Muscle layer of duodenum (tissue), 2 donors: ENCODE data around the gene SHB.

Experiments
- H3K27ac ChIP-seq: one replicate; pipeline ENCODE4 v1.7.0; 2013; ENCODE audit warnings: mild to moderate bottlenecking, low read length
- H3K27me3 ChIP-seq: one replicate; pipeline ENCODE4 v1.7.0; 2013; ENCODE audit warnings: low read depth, mild to moderate bottlenecking, control low read depth, low read length
- H3K36me3 ChIP-seq, 2 donors: one replicate each; pipeline ENCODE4 v1.7.0; 2013; ENCODE audit warnings: low read length in 2 of 2, control low read depth in 1 of 2, mild to moderate bottlenecking in 1 of 2; ENCODE audit not compliant: insufficient read depth in 2 of 2, control insufficient read depth in 1 of 2
- H3K4me1 ChIP-seq, 2 donors: one replicate each; pipeline ENCODE4 v1.7.0; 2013; ENCODE audit warnings: low read length in 2 of 2, mild to moderate bottlenecking in 2 of 2, control low read depth in 1 of 2, moderate library complexity in 1 of 2; ENCODE audit not compliant: insufficient read depth in 2 of 2, control insufficient read depth in 1 of 2
- H3K4me3 ChIP-seq, 2 donors: one replicate each; pipeline ENCODE4 v1.7.0; 2013; ENCODE audit warnings: low read length in 2 of 2, low read depth in 1 of 2, mild to moderate bottlenecking in 1 of 2
- H3K9me3 ChIP-seq, 2 donors: one replicate each; pipeline ENCODE4 v1.7.0; 2013; ENCODE audit warnings: low read length in 2 of 2, control low read depth in 1 of 2, mild to moderate bottlenecking in 1 of 2; ENCODE audit not compliant: control insufficient read depth in 1 of 2
- donor health status: healthy.

The SHB gene

DNA sequence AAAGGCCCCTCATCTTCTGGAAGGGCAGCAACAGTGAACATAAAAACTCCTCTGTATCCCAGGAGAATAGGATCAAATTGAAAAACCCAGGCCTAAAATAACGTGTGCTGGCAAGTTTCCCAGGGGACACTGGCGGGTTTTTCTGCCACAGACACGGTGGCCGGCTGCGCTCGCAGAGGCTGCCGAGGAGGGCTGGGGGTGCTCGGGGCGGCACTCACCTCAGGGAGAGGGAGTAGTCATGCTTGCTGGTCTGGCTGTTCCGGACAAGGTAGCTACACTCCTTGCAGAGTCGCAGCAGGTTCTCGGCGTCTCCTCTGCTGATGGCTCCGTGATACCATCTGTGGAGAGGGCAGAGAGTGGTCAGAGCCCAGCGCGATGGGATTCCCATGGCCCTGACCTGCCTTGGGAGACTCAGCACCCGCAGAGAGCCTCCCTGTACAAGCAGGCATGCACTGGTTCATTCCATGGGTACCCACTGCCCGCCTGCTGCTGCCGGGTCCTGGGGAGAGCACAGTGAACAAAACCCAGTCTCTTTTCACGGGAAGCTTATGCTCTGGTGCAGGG lies 120.5 kb downstream of the SHB start:
- Histone ChIP-seq H3K27me3 (no peaks in the 10 kb centered on the region), H3K9me3 (no peaks in the 10 kb centered on the region), H3K36me3 (peaks cover 10 to 19% of the 10 kb centered on the region in 2 donors), H3K4me3 (no peak overlapping the region), H3K4me1 (peaks cover 0 to 13% of the 10 kb centered on the region in 2 donors), H3K27ac (no peak overlapping the region)

DNA sequence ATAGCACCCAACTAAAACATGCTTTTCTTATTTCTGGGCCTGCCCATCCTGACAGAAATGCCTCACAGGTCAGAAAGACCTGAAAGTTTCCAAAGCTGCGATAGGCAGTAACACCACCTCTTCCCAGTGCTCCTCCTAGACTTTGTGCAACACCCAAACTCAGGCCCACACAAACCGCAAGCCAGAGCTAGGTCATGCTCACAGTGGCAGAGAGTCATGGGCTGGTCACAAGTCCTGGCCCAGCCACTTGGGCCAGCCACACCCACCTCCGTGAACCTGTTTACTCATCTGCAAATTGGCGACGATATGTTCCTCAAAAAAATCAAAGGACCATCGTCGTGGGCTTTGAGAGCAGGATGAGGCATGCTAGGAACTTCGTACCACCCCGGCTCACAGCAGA lies 121.0 kb downstream of the SHB start:
- Histone ChIP-seq H3K4me1 (peaks cover 3 to 19% of the 10 kb centered on the region in 2 donors), H3K4me3 (no peak overlapping the region), H3K9me3 (no peaks in the 10 kb centered on the region), H3K27me3 (no peaks in the 10 kb centered on the region), H3K27ac (no peak overlapping the region), H3K36me3 (peaks cover 10 to 19% of the 10 kb centered on the region in 2 donors)

DNA sequence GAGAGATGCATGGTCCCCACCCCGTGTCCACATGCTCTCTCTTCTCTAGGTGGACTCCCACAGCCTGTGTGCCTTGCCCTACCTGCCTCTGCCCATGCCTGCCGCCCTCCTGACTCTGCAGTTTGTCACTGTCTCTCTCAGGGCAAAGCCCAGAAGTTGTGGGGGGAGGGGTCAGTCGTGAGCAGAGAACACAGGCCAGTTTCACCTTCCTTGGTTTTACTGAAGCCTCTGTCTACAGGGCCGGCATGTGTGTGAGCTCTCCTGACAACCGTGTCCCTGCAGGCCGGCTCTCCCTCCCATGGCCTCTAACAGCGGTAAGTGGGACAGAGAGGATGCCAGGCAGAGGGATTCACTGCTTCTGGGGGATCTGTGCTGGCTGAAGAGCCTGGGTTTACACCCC lies 121.6 kb downstream of the SHB start:
- no peaks in the 10 kb centered on the region for H3K9me3 ChIP-seq
- no peaks in the 10 kb centered on the region for H3K27me3 ChIP-seq
- H3K4me3 ChIP-seq = no peak overlapping the region
- H3K4me1 ChIP-seq = peaks cover 3 to 21% of the 10 kb centered on the region in 2 donors
- no peak overlapping the region for H3K27ac ChIP-seq
- H3K36me3 ChIP-seq = peaks cover 8 to 19% of the 10 kb centered on the region in 2 donors

DNA sequence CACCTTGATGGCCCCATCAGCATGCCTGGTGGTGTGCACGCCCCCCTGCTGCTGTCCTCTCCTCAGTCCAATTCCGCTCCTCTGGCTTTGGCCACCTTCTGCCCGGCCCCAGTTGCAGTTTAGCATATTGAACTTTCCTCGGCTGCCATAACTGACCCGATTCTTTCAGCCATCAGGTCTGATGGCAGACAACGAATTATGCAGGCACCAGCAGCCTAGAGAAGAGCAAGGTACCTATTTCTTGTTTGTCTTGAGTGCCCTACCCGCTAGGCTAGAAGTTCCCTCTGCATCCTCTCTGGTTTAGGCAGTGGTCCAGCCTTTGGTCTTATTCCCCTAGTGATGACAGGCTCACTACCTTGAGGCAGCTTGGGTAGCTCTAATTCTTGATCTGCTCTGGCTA lies 122.1 kb downstream of the SHB start:
- peaks cover 3 to 21% of the 10 kb centered on the region in 2 donors for H3K4me1 ChIP-seq
- H3K27ac ChIP-seq = no peak overlapping the region
- H3K36me3 ChIP-seq = peaks cover 3 to 19% of the 10 kb centered on the region in 2 donors
- H3K27me3 ChIP-seq = no peaks in the 10 kb centered on the region
- no peaks in the 10 kb centered on the region for H3K9me3 ChIP-seq
- no peak overlapping the region for H3K4me3 ChIP-seq

DNA sequence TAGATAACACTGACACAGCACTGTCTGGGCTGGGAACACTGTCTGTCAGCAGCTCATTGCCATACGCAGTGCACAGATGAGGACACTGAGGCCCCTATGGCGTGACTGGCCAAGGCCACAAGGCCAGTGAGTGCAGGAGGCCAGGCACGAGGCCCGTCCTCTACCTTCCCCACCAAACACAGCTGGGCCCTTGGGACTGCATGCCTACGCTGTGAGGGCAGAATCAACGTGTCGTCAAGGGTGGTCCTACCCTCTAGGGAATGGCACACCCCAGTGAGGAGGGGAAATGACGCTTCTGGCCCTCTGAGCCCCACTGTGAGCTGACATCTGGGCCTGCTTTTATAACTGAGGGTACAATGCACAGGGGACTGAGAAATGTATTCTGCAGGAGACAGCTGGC lies 123.0 kb downstream of the SHB start:
- Histone ChIP-seq H3K9me3 (no peaks in the 10 kb centered on the region), H3K27me3 (no peaks in the 10 kb centered on the region), H3K27ac (no peak overlapping the region), H3K4me1 (peaks cover 3 to 21% of the 10 kb centered on the region in 2 donors), H3K4me3 (no peak overlapping the region), H3K36me3 (peaks cover 0 to 19% of the 10 kb centered on the region in 2 donors)

DNA sequence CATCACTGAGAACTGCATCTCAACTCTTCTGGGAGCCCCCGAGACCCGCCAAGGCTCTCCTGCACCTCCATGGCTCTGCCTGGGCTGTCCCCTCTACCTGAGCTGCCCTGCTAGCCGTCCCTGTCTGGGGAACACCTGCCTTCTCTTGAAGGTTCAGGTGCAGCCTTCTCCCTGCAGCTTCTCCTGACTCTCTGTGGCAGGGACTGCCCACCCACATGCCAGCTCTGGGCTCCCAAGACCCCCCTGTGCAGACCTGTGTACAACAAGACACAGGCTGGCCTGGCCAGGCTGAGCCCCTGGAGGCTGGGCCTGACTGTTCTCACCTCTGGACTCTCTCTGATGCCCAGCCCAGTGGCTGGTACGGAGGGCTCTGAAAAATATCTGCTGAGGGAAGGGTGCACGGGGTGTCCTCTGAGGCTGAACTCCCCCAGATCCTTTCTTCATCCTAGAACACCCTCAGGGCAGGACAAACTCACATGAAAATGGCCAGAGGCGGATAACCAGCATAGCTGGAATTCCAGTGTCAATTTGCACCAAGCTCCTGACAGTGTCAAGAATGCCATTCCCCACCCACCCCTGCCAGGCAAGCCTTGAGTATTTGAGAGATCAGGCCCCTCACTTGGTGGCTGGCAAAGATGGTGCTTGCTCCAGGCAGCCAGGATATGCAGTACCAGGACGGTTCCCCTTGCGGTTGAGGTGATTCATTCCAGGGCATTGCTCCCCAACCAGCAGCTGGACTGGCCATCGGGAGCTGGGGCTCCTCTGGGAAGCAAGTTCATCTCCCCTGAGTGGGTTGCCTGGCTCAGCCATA lies 124.2 kb downstream of the SHB start:
- H3K36me3 ChIP-seq = peaks cover 0 to 19% of the 10 kb centered on the region in 2 donors
- H3K9me3 ChIP-seq = no peaks in the 10 kb centered on the region
- no peak overlapping the region for H3K27ac ChIP-seq
- H3K4me1 ChIP-seq = peaks cover 3 to 21% of the 10 kb centered on the region in 2 donors
- H3K4me3 ChIP-seq = no peak overlapping the region
- no peaks in the 10 kb centered on the region for H3K27me3 ChIP-seq

DNA sequence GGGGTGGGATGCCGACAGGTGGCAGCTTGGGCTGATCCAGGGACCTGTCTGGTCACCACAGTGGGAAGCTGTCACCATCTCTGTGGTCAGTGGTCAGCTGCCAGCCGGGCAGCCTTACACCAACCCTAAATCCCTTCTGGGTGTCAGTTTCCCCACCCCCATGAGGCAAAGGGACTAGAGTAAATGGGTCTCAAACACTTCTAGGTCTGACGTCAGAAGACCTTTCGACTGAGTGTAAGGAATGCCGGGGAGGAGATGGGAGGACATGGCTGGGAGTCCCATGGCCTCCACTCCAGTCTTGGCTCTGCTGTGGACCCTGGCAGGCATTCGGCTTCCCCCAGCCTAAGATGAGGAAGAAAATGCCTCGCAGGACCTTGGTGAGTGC lies 124.8 kb downstream of the SHB start:
- peaks cover 0 to 19% of the 10 kb centered on the region in 2 donors for H3K36me3 ChIP-seq
- H3K9me3 ChIP-seq = no peaks in the 10 kb centered on the region
- H3K27me3 ChIP-seq = no peaks in the 10 kb centered on the region
- no peak overlapping the region for H3K4me3 ChIP-seq
- no peak overlapping the region for H3K27ac ChIP-seq
- H3K4me1 ChIP-seq = peaks cover 3 to 21% of the 10 kb centered on the region in 2 donors

DNA sequence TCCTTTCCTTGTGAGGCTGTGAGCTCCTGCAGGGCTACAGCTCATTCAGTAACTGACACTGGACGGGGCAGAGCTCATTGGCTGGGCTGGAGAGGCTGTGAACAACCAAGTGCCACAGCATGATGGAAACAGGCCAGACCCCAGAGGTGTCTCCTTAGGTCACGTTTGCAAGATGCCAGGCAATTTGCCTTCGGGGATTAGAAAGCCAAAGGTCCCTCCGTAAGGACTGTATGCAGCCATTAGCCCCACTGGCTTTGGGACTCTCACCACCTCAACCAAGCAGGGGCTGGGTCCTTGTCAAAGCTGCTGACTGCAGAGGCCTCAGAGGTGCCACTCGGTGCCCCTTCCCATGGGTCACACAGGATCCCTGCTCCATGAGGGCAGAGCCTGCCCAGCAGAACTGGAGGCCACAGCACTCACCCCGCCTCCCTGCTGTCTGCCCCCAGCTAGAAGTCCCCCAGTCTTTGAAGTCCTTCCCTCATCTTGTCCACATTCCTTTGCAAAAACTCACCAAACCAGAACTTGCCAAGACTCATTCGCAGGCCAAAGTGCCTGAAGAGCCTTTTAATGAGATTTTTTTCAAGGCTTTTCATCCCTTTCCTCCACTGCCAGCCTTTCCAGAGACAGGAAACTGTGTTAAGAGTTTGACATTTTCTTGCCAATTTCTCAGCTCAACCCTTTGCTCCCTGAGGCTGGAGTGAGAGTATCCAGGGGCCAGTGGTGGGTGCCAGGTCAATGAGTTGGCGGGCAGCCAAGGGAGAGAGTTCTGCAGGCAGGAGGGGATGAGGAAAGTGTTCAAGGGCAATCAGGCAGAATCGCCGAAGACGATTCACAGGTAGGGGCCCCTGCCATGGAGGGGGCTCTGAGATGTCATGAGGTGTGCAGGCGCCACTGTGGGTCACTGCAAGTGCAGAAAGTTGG lies 125.4 kb downstream of the SHB start:
- H3K36me3 ChIP-seq = peaks cover 0 to 18% of the 10 kb centered on the region in 2 donors
- no peaks in the 10 kb centered on the region for H3K27me3 ChIP-seq
- H3K4me3 ChIP-seq = no peak overlapping the region
- no peak overlapping the region for H3K27ac ChIP-seq
- peaks cover 3 to 27% of the 10 kb centered on the region in 2 donors for H3K4me1 ChIP-seq
- no peaks in the 10 kb centered on the region for H3K9me3 ChIP-seq

DNA sequence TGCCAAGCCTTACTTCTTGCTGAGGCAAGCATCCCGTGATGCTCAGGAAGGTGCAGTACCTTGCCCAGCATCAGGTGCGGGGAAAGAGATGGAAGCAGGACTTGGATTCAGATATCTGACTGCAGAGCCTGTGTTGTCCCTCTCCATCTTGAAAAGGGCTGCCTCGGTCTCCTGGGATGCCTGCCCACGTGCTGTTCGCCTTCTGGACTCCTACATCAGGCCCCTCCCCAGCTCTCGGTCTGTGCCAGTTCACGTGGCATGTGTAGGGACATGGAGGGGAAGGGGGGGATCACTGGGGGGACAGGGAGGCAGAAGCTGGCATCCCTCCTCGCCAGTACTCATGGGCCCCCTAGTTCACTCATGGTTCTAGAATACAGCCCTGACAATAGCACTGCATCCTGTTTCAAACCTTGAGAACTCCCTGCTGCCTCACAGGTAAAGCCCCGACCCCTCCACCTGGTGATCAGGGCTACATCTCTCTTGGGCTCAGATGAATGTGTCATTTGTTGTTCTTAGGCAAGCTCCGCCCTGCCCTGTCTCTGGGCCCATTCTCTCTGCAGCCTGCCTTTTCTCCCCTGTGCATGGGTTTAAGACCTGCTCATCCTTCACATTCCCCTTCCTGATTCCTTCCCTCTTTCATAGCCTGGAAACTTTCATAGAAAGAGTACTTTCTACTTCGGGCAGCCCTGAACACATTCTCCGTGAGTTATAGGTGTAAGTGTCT lies 126.2 kb downstream of the SHB start:
- Histone ChIP-seq H3K9me3 (no peaks in the 10 kb centered on the region), H3K27ac (no peak overlapping the region), H3K4me1 (peaks cover 3 to 28% of the 10 kb centered on the region in 2 donors), H3K36me3 (peaks cover 0 to 11% of the 10 kb centered on the region in 2 donors), H3K27me3 (no peaks in the 10 kb centered on the region), H3K4me3 (no peak overlapping the region)

DNA sequence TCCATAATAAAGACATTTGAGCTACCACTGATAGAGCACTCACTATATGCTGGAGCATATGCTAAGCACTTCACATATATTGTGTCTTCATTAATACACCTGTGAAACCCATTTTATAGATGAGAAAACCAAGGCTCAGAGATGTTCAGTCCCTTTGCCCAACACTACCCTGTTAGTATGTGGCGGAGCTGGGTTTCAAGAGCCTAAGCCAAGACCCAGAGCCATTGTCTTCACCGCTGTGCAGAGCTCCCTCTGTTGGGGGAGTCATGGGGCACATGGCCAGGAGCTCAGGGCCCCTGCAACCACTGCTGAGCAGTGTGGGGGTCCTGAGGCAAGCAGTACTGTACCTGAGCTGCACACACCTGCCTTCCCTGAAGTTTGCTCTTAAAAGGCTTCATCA lies 127.8 kb downstream of the SHB start:
- Histone ChIP-seq H3K36me3 (no peaks in the 10 kb centered on the region), H3K27ac (no peak overlapping the region), H3K27me3 (no peaks in the 10 kb centered on the region), H3K4me1 (peaks cover 3 to 28% of the 10 kb centered on the region in 2 donors), H3K9me3 (no peaks in the 10 kb centered on the region), H3K4me3 (no peak overlapping the region)
